Stimulated activated CD8-positive, alpha-beta memory T cell treated with anti-CD3 and anti-CD28 coated beads, Interleukin-12 subunit alpha, Interleukin-12 subunit beta, amount 100 ng/mL, for 4 hours (primary cell): ENCODE measurements around the gene PTPN5.

Experiments
- DNase-seq: peaks from one replicate; pipeline ENCODE4 v3.0.0-alpha.2; 2020; ENCODE audit warnings: low read depth

PTPN5 gene

DNA sequence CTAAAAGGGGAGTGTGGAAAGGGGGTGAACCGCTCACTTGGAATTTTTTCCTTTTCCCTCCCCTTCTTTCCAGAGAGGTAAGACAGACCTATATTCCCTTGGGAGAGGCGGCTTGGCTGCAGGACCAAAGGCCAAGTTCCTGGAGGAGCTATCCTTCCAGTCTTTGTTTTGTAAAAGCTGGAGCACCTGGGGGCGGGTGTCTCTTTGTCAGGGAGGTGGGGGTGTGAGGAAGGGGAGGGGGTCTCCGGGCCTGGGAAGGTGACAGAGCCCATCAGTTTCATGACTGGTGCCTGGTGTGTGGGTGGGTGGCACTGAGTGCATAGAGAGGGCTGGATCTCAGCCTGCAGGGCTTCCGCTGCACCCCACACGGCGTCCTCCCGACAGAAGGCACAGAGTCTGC is 18.5 kb downstream of the PTPN5 start:
- no peak for DNase-seq

DNA sequence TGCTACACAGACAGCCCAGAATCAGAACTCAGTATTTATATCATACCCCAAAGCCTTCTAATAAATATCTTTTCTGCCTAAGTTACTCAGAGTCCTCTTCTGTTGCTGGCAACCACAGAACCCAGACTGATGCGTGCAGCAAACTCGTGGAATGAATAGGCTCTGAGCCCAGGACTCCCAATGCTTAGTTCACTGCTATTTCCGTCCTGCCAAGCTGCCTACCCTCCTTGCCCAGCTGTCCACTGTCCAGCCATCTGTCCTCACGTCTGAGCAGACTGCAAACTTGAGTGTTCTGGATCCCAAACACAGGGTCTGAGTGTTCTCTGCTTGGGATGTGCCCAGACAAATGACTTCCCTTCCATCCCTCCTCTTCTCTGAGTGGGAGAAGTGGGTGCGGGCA is 19.4 kb downstream of the PTPN5 start:
- no peak for DNase-seq

DNA sequence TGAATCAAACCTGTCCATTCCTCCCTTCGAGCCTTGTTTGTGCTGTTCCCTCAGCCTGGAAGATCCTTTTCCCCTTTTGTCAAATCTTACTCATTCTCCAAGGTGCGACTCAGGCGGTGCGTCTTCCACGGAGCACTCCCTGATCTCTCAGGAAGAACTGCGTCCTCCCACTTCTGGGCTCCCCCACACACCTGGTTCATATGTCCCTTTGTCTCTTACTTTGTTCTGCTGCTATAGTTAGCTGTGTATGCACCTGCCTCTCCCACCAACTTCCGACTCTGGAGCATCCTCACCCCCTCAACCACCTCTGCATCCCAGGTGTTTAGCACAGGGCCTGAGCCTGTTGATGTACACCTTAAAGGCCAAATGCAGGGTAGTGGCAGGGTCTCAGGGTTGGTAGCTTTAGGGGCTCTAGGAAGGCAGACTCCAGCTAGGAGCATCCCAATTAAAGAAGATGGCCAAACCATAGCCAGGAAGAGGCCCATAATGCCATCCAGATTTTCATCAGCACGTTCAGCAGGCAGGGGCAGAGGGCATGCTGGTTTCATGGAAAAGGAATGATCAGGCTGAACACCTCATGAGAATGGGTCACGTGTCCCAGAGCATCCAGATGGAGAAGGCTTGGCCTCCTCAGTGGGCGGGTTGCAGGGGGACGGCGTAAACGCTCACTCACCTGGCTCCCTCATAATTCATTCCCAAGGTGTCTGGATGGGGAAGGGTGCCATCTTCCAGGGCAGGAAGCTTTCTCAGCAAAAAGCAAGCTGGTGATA is 20.1 kb downstream of the PTPN5 start:
- no peak for DNase-seq

- no peak for DNase-seq
Measured at GRCh38 chr11:18770479-18771125, 21.0 kb downstream of the PTPN5 start.

- DNase-seq, result no peak
Measured at GRCh38 chr11:18769802-18770456, 21.7 kb downstream of the PTPN5 start.

- DNase-seq, result no peak
Measured at GRCh38 chr11:18768978-18769377, 22.6 kb downstream of the PTPN5 start.

- no peak for DNase-seq
Measured at GRCh38 chr11:18768472-18768901, 23.1 kb downstream of the PTPN5 start.

GRCh38 chr11:18766015-18766414 is 25.6 kb downstream of the PTPN5 start:
- no peak for DNase-seq

DNA sequence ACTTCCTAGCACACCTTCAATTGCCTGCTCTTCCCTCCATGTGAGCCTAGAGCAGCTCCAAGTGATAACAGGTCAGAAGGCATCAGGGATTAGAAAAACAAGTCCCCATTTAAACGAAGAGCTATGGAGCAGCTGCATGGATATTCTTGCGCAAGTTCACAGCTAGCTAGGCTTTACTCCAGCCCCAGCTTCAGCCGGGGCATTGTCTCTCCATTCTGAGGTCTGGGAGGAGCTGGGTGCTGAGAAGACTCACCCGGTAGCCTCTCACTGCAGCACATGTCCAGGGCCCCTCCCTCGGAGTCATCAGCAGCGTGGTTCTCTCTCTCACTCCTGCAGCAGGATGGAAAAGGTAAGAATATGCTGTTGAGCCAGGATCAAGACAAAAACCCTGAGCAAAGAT is 26.0 kb downstream of the PTPN5 start:
- no peak for DNase-seq

DNA sequence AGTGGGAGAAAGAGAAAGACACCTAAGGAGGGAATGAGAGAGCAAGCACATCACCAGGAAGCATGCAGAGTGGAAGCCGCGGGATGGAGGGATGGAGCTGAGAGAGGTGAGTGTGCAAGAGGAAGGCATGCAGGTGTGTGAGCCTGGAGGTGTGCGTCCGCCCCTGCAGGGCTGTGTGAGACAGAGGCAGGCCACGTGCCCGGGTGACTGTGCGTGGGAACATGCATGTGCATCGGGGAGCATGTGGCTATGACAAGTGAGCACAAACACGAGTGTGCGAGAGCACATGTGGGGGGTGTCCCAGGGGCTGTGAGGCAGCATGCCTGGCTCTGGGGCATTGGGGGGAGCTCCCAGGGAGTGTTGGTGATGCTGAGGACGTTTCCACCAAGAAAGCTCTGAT is 29.9 kb downstream of the PTPN5 start:
- DNase-seq, result no peak

GRCh38 chr11:18761144-18761543 is 30.5 kb downstream of the PTPN5 start:
- DNase-seq, result no peak

- DNase-seq, result no peak
Measured at GRCh38 chr11:18757811-18758210, 33.8 kb downstream of the PTPN5 start.

- no peak for DNase-seq
Measured at GRCh38 chr11:18756889-18757288, 34.7 kb downstream of the PTPN5 start.

- DNase-seq, result no peak
Measured at GRCh38 chr11:18754308-18754707, 37.3 kb downstream of the PTPN5 start.

DNA sequence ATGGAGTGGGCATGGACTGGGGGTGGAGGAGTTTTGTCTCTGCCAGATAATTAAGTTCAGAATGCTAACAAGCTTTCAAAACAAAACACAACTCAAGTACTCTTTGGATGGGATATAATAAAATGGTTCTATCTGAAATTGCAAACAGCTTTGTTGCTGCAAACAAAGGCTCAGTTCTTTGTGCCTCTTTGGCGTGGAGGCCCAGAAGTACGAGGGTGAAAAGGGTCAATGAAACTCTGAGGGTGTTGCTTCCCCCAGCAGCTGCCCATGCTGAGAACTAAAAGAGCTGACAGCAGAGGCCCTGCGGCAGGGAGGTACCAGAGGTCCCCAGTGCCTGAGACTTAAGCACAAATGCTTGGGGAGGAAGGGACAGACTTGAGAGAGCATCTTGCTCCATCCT is 39.1 kb downstream of the PTPN5 start:
- no peak for DNase-seq

GRCh38 chr11:18750944-18751343 is 40.7 kb downstream of the PTPN5 start:
- no peak for DNase-seq

- no peak for DNase-seq
Measured at GRCh38 chr11:18749681-18750319, 41.8 kb downstream of the PTPN5 start.

- DNase-seq, result no peak
Measured at GRCh38 chr11:18748766-18749365, 42.7 kb downstream of the PTPN5 start.

DNA sequence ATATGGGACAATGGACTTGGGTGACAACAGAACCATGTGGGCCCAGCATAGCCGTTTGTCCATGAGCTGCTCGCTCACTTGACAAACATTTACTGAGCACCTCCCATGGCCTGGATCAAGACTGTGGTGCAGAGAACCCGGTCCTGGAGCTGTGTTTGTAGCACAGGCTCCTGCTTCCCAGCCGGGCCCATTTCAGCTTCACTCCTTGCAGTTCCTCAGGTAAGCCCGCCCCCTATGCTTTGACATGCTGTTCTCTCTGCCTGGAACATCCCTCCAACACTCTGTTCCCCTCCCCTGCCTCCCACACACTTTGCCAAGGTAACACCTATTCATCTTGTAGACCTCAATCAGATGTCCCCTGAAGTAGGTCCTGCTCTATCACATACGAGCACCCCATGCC is 46.3 kb downstream of the PTPN5 start:
- no peak for DNase-seq

DNA sequence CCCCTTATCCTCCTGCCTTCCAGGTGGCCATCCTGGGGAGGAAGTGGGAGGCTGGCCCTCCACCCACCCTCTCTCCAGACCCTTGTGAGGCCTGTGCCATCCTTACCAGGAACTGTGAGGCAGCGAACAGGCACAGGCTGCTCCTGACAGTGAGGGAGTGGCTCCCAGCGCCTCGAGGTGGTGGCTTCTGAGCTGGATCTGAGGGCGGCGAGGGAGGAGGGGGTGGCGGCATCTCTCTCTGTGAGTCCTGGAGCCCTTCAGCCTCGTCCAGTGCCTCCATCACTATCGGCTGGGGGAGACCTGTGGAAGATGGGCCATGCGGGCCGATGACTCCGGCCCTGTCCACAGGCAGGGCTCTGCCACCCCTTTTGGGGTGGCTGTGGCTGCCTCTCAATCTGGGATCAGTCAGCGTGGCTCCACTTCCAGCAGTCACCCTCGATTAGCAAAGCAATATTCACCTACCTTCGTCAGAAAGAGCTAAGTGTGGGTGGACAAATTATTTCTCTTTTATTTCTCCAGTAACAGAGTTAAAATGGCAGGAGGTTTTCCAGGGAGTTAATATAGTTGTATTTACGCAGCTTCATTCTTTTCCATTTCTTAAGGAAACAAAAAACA is 47.6 kb downstream of the PTPN5 start:
- no peak for DNase-seq

DNA sequence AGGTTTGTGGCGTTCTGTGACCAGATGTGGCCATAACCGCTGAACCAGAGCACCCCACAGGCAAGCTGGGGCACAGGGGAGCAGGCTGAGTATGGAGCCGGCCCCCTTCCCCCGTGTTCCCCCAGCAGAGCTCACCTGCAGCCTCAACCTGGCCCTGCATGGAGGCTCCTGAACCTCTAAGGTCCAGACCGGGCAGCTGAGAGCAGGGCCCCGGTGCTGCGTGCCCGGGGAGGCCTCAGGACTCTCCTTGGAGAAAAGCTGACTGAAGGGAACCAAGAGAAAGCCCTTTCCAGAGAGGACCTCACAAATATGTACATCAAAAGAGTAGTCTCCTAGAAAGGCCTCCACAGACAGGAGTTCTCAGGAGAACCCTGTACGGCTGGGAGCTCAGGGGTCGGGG is 48.2 kb downstream of the PTPN5 start:
- no peak for DNase-seq

DNA sequence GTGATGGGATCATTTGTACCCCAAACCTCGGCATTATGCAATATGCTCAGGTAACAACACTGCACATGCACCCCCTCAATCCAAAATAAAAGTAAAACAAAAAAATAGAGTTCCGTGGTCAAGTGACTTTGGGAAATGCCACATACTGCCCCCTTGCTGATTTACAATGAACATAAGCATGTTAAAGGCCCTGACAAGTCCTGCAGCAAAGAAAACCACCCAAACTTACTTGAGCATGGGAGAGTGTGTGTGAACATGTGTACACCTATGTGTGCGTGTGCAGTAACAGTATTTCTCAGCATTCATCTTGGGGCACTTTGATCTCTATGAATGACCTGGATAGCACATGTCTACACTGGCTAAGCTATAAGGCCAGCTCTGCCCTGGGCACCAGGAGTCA is 49.8 kb downstream of the PTPN5 start:
- DNase-seq, result no peak
